Panc1 (cell line): Measurements from ENCODE around the gene RABL2A.
"Not testable (repeated sequence)": the region's sequence is repeated elsewhere in the genome, so short reads cannot be mapped to it uniquely, and the experiment has no call there.

Experiments
- CTCF ChIP-seq: fragments of 450-650 bp; IDR thresholded peaks from 2 replicates; pipeline ENCODE4 v1.5.1; 2017; ENCODE audit warnings: mild to moderate bottlenecking
- POLR2AphosphoS5 ChIP-seq: IDR thresholded peaks from 2 replicates; pipeline ENCODE4 v1.6.1; 2012; ENCODE audit warnings: mild to moderate bottlenecking, low read depth, low read length, moderate library complexity
- REST ChIP-seq, 2 experiments: IDR thresholded peaks; 2 replicates each; pipeline ENCODE4 v1.6.1; 2011 to 2012; ENCODE audit warnings: low read depth in 2 of 2, control low read depth in 1 of 2, low read length in 1 of 2, mild to moderate bottlenecking in 1 of 2, moderate library complexity in 1 of 2; ENCODE audit not compliant: insufficient read depth in 1 of 2
- SIN3A ChIP-seq: IDR thresholded peaks from 2 replicates; pipeline ENCODE4 v1.6.1; 2012; ENCODE audit warnings: low read depth, mild to moderate bottlenecking, low read length, moderate library complexity, borderline replicate concordance; ENCODE audit not compliant: insufficient read depth
- TCF7L2 ChIP-seq: IDR thresholded peaks from 2 replicates; pipeline ENCODE4 v1.6.1; 2011; ENCODE audit warnings: mild to moderate bottlenecking, low read depth, low read length, inconsistent platforms

- TF ChIP-seq POLR2AphosphoS5; REST (IDR thresholded peaks at IDR 0.05; ENCODE audit: insufficient read depth in 1 of 2, low read depth in 2 of 2, low read length in 1 of 2); CTCF; SIN3A; TCF7L2: not testable (repeated sequence)
Observed at GRCh38 chr2:113621002-113621401, 6.1 kb upstream of the RABL2A start.
